ENCODE data around the gene GNA14.

- TF ChIP-seq CTCF (IDR thresholded peaks at IDR 0.05) (peak; percentile 85 to 98 (median 96)), POLR2A (IDR thresholded peaks at IDR 0.05) (no peak)
Observed at GRCh38 chr9:77433675-77434445, 214.3 kb downstream of the GNA14 start.

All from thyroid gland (tissue), 4 donors.